RWPE1 (cell line): ENCODE measurements around the gene COL8A1.
A peak's percentile ranks its signal among the peaks of the same experiment; 100 is the strongest.

Experiments
- CTCF ChIA-PET: fragments of 350-600 bp; sonication (Branson Sonifier 250); formaldehyde crosslinking; extraction: SDS; loops from one replicate; lab custom pipeline; 2021; lab: Yijun Ruan, JAX
- POLR2A ChIA-PET: fragments of 400-600 bp; formaldehyde crosslinking; extraction: SDS; loops from one replicate; lab custom pipeline; 2020; ENCODE audit warnings: antibody characterized with exemption; ENCODE audit not compliant: low non-redundant PET; lab: Yijun Ruan, JAX
- DNase-seq: peaks from one replicate; pipeline ENCODE4 v3.0.0; 2012; ENCODE audit warnings: low spot score
- H3K27ac ChIP-seq: fragments of 450-650 bp; 2 replicates; pipeline ENCODE4 v1.5.1; 2017
- CTCF ChIP-seq: fragments of 450-650 bp; conservative IDR thresholded peaks from 2 replicates; pipeline ENCODE4 v1.5.1; 2017; ENCODE audit warnings: low read depth, mild to moderate bottlenecking

The COL8A1 gene

GRCh38 chr3:99627062-99627826 lies 11.2 kb upstream of the COL8A1 start:
- peak; percentile 8 for DNase-seq
- ChIA-PET CTCF (interaction anchor here (0.6 kb wide), 1 partner anchor 20 kb away, joined by 3 read pairs; no protein-coding TSS in a partner anchor), POLR2A (no interaction called here)
- no peak for TF ChIP-seq CTCF
- no peak overlapping the region for H3K27ac ChIP-seq

- CTCF ChIA-PET, result interaction anchor here (0.6 kb wide), 1 partner anchor 132 kb away, joined by 3 read pairs; no protein-coding TSS in a partner anchor
- peak; percentile 27 for DNase-seq
- POLR2A ChIA-PET, result no interaction called here
- H3K27ac ChIP-seq, result no peak overlapping the region
- TF ChIP-seq CTCF, result no peak
Observed at GRCh38 chr3:99630815-99631214, 7.6 kb upstream of the COL8A1 start.

GRCh38 chr3:99633887-99634558 lies 4.4 kb upstream of the COL8A1 start:
- DNase-seq, result peak; percentile 30
- ChIA-PET POLR2A (no interaction called here), CTCF (no interaction called here)
- no peak for TF ChIP-seq CTCF
- H3K27ac ChIP-seq, result no peak overlapping the region

- ChIA-PET CTCF (no interaction called here), POLR2A (no interaction called here)
- no peak for DNase-seq
- TF ChIP-seq CTCF, result no peak
- H3K27ac ChIP-seq, result no peak overlapping the region
Observed at GRCh38 chr3:99634881-99635280, 3.5 kb upstream of the COL8A1 start.

GRCh38 chr3:99635348-99635747 lies 3.0 kb upstream of the COL8A1 start:
- ChIA-PET POLR2A (no interaction called here), CTCF (no interaction called here)
- H3K27ac ChIP-seq, result no peak overlapping the region
- no peak for TF ChIP-seq CTCF
- no peak for DNase-seq

- H3K27ac ChIP-seq, result peak overlapping the region; percentile 99
- no peak for DNase-seq
- POLR2A ChIA-PET, result no interaction called here
- CTCF ChIA-PET, result interaction anchor here (0.6 to 1.4 kb wide), 4 partner anchors 10 to 195 kb away, joined by 3 to 7 read pairs (median 4); no protein-coding TSS in a partner anchor
- TF ChIP-seq CTCF, result no peak; the same call in 1 of the 2 replicates
Observed at GRCh38 chr3:99637016-99637367, 1.4 kb upstream of the COL8A1 start.
